ENCODE results near the gene IDE.

Gene IDE

DNA sequence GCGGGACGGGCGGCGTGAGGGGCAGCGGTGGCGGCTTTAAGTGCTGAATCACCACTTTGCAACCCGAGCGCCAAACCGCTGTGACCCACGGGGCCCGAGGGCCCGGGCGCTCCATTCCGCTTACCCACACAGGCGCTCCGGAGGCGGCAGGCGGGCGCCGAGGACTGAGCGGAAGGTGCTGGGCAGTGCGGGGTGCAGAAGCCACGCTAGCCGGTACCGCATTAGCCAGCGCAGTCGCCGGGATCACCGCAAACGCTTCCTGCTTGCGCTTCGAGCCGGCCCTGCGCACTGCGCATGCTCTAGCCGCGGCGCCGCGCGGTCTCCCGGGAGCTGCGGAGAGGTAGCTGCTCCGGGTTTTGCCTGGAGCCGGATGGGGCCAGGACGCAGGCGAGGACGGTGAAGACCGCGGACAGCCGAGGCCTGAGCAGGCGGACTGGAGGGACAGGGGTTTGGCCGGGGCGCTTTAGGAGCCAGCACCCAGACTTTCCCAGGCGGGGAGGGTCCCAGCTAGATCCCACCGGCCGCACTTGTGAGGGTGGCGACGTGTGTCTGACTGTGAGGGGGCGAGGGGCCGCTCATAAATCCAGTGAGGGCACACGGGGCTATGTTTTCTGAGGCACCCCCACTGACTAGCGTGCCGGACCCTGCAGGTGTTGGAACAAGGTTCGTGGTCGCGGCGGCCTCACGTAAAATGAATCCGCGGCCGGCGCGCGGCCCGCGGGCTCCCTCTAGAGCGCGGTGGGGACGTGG is at the start of gene IDE:
Gene IDE (minus strand): TSS at position 296 of the 750 bp plus-strand sequence. CDS start 74 bp downstream, at position 222.
- peak; percentile 84 for ATAC-seq
- TF ChIP-seq ZNF565 (CRISPR knock-in tag; conservative IDR thresholded peaks at IDR 0.05; ENCODE audit: low read depth) = no peak
- no peak for TF ChIP-seq GLIS3 (CRISPR knock-in tag; IDR thresholded peaks at IDR 0.05)
- TF ChIP-seq BACH2 (CRISPR knock-in tag; IDR thresholded peaks at IDR 0.05; ENCODE audit: borderline replicate concordance) = no peak
- TF ChIP-seq TCF4 (CRISPR knock-in tag; IDR thresholded peaks at IDR 0.05; ENCODE audit: borderline replicate concordance) = no peak
- TF ChIP-seq ARNTL (CRISPR knock-in tag; IDR thresholded peaks at IDR 0.05; ENCODE audit: borderline replicate concordance, low read depth) = no peak
- no peak for TF ChIP-seq PPARA (CRISPR knock-in tag; IDR thresholded peaks at IDR 0.05; ENCODE audit: borderline replicate concordance)
- TF ChIP-seq RARB (CRISPR knock-in tag; IDR thresholded peaks at IDR 0.05) = no peak
- no peak for TF ChIP-seq TOX (CRISPR knock-in tag; IDR thresholded peaks at IDR 0.05; ENCODE audit: borderline replicate concordance)
- TF ChIP-seq, protein P1, sequence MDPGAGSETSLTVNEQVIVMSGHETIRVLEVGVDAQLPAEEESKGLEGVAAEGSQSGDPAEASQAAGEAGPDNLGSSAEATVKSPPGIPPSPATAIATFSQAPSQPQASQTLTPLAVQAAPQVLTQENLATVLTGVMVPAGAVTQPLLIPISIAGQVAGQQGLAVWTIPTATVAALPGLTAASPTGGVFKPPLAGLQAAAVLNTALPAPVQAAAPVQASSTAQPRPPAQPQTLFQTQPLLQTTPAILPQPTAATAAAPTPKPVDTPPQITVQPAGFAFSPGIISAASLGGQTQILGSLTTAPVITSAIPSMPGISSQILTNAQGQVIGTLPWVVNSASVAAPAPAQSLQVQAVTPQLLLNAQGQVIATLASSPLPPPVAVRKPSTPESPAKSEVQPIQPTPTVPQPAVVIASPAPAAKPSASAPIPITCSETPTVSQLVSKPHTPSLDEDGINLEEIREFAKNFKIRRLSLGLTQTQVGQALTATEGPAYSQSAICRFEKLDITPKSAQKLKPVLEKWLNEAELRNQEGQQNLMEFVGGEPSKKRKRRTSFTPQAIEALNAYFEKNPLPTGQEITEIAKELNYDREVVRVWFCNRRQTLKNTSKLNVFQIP (CRISPR knock-in tag; IDR thresholded peaks at IDR 0.05; ENCODE audit: borderline replicate concordance, low read depth) = no peak
- no peak for TF ChIP-seq OSR1 (CRISPR knock-in tag; IDR thresholded peaks at IDR 0.05)
- TF ChIP-seq CREB5 (CRISPR knock-in tag; IDR thresholded peaks at IDR 0.05; ENCODE audit: low read depth) = no peak
- no peak for TF ChIP-seq ZFP3 (CRISPR knock-in tag; IDR thresholded peaks at IDR 0.05)
- TF ChIP-seq PATZ1 (CRISPR knock-in tag; IDR thresholded peaks at IDR 0.05; ENCODE audit: borderline replicate concordance) = no peak
- TF ChIP-seq SNAI2 (CRISPR knock-in tag; IDR thresholded peaks at IDR 0.05) = no peak; the same call in 1 of the 2 replicates
- no peak for TF ChIP-seq ZFP30 (CRISPR knock-in tag; IDR thresholded peaks at IDR 0.05)
- no peak for TF ChIP-seq CSDC2 (CRISPR knock-in tag; IDR thresholded peaks at IDR 0.05)
- TF ChIP-seq ZC3H10 (CRISPR knock-in tag; IDR thresholded peaks at IDR 0.05) = no peak
- TF ChIP-seq ESRRG (CRISPR knock-in tag; IDR thresholded peaks at IDR 0.05) = no peak
- no peak for TF ChIP-seq ISL1 (CRISPR knock-in tag; IDR thresholded peaks at IDR 0.05)

DNA sequence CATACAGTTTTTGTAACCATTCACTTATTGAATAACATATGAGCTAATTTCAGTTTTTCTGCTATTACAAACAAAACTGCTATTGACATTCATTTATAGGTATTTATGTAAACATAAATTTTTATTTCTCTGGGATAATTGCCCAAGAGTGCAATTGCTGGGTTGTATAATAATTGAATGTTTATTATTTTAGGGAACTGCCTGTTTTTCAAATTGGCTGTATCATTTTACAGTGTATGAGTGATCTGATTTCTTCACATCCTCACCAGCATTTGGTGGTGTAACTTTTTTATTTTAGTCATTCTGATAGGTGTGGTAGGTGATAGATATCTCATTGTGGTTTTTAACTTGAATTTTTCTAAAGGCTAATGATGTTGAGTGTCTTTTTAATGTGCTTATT is 45.5 kb upstream of the IDE start:
- TF ChIP-seq BACH2 (CRISPR knock-in tag; IDR thresholded peaks at IDR 0.05; ENCODE audit: borderline replicate concordance) = no peak
- TF ChIP-seq SNAI2 (CRISPR knock-in tag; IDR thresholded peaks at IDR 0.05) = no peak
- TF ChIP-seq, protein P2, sequence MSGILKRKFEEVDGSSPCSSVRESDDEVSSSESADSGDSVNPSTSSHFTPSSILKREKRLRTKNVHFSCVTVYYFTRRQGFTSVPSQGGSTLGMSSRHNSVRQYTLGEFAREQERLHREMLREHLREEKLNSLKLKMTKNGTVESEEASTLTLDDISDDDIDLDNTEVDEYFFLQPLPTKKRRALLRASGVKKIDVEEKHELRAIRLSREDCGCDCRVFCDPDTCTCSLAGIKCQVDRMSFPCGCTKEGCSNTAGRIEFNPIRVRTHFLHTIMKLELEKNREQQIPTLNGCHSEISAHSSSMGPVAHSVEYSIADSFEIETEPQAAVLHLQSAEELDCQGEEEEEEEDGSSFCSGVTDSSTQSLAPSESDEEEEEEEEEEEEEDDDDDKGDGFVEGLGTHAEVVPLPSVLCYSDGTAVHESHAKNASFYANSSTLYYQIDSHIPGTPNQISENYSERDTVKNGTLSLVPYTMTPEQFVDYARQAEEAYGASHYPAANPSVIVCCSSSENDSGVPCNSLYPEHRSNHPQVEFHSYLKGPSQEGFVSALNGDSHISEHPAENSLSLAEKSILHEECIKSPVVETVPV (CRISPR knock-in tag; IDR thresholded peaks at IDR 0.05) = no peak
- TF ChIP-seq PPARA (CRISPR knock-in tag; IDR thresholded peaks at IDR 0.05; ENCODE audit: borderline replicate concordance) = no peak
- TF ChIP-seq TOX (CRISPR knock-in tag; IDR thresholded peaks at IDR 0.05; ENCODE audit: borderline replicate concordance) = no peak
- TF ChIP-seq PATZ1 (CRISPR knock-in tag; IDR thresholded peaks at IDR 0.05; ENCODE audit: borderline replicate concordance) = no peak
- TF ChIP-seq RARB (CRISPR knock-in tag; IDR thresholded peaks at IDR 0.05) = no peak
- no peak for TF ChIP-seq TSHZ2 (CRISPR knock-in tag; IDR thresholded peaks at IDR 0.05)
- no peak for TF ChIP-seq CREB5 (CRISPR knock-in tag; IDR thresholded peaks at IDR 0.05; ENCODE audit: low read depth)
- TF ChIP-seq ZFP3 (CRISPR knock-in tag; IDR thresholded peaks at IDR 0.05) = no peak
- no peak for TF ChIP-seq ISL1 (CRISPR knock-in tag; IDR thresholded peaks at IDR 0.05)
- no peak for TF ChIP-seq ZC3H10 (CRISPR knock-in tag; IDR thresholded peaks at IDR 0.05)
- TF ChIP-seq ZNF565 (CRISPR knock-in tag; conservative IDR thresholded peaks at IDR 0.05; ENCODE audit: low read depth) = no peak
- no peak for TF ChIP-seq ESRRG (CRISPR knock-in tag; IDR thresholded peaks at IDR 0.05)
- no peak for TF ChIP-seq ZNF8 (CRISPR knock-in tag; IDR thresholded peaks at IDR 0.05)
- TF ChIP-seq, protein P1 (CRISPR knock-in tag; IDR thresholded peaks at IDR 0.05; ENCODE audit: borderline replicate concordance, low read depth) = no peak
- no peak for TF ChIP-seq ZNF70 (CRISPR knock-in tag; IDR thresholded peaks at IDR 0.05)
- TF ChIP-seq ZFP30 (CRISPR knock-in tag; IDR thresholded peaks at IDR 0.05) = no peak
- ATAC-seq = no peak

All from SK-N-SH treated with all-trans-retinoic acid at 6 μM for 48 hours (cell line).